ENCODE data around the gene C4A.
A peak's percentile ranks its signal among the peaks of the same experiment; 100 is the strongest.
"Not testable (repeated sequence)": the region's sequence is repeated elsewhere in the genome, so short reads cannot be mapped to it uniquely, and the experiment has no call there.

Gene C4A

GRCh38 chr6:31980998-31981397, 859 bp upstream of the C4A start:
- not testable (repeated sequence) for DNase-seq

GRCh38 chr6:31989363-31989762, 7.5 kb downstream of the C4A start:
- not testable (repeated sequence) for DNase-seq

DNA sequence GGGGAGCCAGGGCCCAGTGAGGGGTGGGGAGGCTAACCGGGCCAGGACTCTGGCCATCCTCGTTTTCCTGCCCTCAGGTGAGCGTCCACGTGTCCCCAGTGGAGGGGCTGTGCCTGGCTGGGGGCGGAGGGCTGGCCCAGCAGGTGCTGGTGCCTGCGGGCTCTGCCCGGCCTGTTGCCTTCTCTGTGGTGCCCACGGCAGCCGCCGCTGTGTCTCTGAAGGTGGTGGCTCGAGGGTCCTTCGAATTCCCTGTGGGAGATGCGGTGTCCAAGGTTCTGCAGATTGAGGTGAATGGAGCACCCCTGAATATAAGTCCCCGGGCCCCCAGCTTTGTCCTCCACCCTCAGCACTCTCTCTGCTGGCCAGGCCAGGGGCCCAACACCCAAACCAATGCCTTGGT, 12.6 kb downstream of the C4A start:
- not testable (repeated sequence) for DNase-seq

GRCh38 chr6:31996385-31996784, 14.5 kb downstream of the C4A start:
- DNase-seq = not testable (repeated sequence)

DNA sequence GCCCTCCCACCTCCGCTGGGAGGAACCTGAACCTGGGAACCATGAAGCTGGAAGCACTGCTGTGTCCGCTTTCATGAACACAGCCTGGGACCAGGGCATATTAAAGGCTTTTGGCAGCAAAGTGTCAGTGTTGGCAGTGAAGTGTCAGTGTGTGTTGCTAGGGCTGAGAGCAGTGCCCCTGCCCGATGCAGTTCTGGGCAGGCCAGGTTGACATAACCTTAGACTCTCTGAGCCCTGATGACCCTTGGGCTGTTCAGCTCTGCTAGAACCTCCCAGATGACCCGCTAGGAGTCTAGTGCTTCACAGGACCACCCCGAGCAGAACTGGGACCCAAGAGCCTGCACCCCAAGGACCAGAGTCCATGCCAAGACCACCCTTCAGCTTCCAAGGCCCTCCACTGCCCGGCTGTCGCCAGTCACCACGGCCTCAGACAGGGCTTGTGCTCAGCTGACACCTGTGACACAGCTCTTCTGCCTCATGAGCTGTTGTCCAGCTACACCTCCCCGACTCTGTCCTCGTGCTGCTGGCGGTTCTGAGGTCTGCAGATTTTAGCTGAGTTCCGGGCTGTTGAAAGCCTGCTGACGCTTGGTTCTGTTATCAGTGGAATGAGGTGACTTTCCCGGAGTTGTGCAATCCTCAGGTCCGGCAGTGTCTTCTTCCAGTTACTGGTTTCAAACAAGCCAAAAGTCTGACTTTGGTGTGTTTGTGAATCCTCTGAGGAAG, 20.9 kb downstream of the C4A start:
- not testable (repeated sequence) for DNase-seq

DNA sequence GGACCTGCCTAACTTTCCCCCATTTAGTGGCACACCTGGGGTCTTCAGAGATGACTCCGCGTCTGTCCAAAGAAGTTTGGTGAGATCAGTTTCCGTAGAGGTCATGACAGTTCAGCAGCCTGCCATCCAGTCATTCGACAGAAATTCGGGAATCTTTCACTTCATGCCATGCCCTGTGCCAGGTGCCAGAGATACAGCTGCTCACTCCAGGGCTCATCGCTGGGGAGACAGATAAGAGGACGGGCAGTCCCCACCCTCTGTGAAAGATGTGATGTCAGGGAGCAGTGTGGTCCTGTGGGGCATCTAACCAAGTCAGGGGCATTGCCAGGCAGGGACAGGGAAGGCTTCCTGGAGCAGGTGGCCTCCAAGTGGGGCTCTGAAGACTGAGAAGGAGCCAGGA, 21.4 kb downstream of the C4A start:
- not testable (repeated sequence) for DNase-seq

DNA sequence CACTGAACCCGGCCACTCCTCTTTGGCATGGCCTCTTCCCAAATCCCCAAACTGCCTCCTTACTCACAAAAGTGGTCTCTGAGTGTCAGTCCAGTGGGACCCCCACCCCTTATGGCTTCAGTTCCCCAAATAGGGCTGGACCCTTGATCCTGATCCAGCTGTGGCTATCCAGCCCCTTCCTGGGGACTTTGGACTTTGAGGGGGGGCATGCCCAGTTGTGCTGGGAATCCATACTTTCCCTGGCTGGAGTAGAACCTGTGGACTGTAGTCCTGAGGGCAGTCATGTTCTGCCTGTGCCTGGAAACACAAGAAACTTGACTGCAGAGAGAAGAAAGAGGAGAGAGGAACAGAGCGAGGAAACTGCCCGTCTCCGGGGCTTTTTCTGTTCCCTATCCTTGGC, 22.5 kb downstream of the C4A start:
- DNase-seq = not testable (repeated sequence)

GRCh38 chr6:32004864-32005537, 23.1 kb downstream of the C4A start:
- peak in 2 of 3 experiments; percentile 25 to 69 for DNase-seq

DNA sequence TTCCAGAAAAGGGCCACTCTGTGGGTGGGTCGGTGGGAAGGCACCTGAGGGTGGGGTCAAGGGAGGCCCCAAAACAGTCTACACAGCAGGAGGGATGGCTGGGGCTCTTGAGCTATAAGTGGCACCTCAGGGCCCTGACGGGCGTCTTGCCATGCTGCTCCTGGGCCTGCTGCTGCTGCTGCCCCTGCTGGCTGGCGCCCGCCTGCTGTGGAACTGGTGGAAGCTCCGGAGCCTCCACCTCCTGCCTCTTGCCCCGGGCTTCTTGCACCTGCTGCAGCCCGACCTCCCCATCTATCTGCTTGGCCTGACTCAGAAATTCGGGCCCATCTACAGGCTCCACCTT, 23.7 kb downstream of the C4A start:
- peak in 2 of 3 experiments; percentile 10 to 64 for DNase-seq

GRCh38 chr6:32005991-32006529, 24.2 kb downstream of the C4A start:
- not testable (repeated sequence) for DNase-seq

- not testable (repeated sequence) for DNase-seq
Measured at GRCh38 chr6:32007086-32007485, 25.2 kb downstream of the C4A start.

DNA sequence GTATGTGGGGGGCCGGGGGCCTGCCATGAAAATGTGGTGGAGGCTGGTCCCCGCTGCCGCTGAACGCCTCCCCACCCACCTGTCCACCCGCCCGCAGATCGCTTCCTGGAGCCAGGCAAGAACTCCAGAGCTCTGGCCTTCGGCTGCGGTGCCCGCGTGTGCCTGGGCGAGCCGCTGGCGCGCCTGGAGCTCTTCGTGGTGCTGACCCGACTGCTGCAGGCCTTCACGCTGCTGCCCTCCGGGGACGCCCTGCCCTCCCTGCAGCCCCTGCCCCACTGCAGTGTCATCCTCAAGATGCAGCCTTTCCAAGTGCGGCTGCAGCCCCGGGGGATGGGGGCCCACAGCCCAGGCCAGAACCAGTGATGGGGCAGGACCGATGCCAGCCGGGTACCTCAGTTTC, 26.2 kb downstream of the C4A start:
- not testable (repeated sequence) for DNase-seq

DNA sequence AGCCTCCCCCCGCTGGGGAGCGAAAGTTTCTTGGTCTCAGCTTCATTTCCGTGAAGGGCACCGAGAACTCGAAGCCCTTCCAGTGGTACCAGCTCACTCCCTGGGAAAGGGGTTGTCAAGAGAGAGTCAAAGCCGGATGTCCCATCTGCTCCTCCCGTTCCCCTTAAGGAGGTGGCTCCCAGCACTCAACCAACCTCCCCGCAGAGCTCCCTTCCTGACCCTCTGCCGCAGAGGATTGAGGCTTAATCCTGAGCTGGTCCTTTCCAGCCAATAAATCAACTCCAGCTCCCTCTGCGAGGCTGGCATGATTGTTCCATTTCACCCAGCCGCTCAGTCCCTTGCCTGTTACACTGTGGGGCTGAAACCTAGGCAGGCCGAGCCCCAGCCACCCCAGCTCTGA, 26.8 kb downstream of the C4A start:
- DNase-seq = not testable (repeated sequence)

DNA sequence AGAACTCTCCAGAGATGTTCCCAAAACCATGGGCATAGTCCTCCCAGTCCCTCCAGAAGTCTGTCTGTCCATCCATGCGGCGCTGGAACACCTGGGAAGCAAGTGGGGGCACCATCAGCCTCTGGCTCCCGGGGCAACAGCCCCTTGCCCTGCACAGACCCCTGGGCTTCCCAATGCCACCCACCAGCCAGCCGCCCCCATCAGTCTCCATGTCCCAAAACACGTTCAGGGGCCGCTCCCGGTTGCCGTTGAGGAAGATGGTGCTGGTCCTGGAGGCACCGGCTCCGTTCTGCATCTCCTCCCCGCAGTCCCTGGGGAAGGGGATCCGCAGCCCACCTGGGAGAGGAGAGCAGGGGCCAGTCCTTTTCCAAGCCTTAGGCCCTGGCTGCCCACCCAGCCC, 27.7 kb downstream of the C4A start:
- DNase-seq = not testable (repeated sequence)

GRCh38 chr6:32010856-32011530, 29.1 kb downstream of the C4A start:
- not testable (repeated sequence) for DNase-seq

DNA sequence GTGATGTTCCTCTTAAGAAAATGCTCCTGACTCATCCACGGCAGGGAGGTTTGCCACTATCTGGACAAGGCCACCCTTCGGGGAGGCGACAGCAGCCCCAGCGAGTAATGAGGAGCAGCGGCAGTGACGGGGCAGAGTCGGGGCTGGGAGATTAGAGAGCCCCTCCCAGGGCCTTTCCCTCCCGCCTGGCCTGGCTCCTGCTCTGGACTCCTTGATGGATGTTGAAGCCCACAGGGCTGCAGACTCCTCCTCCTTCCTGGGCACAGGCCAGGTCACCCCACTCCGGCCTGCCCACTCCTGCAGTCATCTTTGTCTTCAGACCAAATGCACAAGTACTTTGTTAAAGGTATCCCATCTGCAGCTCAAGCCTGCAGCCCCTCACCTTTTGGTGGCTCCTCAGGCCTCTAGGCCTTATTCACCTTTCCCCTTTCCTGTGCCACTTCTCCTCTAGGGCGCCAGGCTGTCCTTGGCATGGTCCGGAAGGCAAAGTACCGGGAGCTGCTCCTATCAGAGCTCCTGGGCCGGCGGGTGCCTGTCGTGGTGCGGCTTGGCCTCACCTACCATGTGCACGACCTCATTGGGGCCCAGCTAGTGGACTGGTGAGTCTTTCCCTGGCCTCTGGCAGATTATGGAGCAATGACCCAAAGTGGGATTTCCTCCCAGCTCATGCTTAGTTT, 31.2 kb downstream of the C4A start:
- DNase-seq = not testable (repeated sequence)

GRCh38 chr6:32013738-32014137, 31.9 kb downstream of the C4A start:
- not testable (repeated sequence) for DNase-seq

- not testable (repeated sequence) for DNase-seq
Measured at GRCh38 chr6:32014547-32014946, 32.7 kb downstream of the C4A start, which contains the start of gene C4B. Gene C4B, plus strand, starts transcription at chr6:32014795. Its CDS starts 51 bp downstream, at chr6:32014846.

DNA sequence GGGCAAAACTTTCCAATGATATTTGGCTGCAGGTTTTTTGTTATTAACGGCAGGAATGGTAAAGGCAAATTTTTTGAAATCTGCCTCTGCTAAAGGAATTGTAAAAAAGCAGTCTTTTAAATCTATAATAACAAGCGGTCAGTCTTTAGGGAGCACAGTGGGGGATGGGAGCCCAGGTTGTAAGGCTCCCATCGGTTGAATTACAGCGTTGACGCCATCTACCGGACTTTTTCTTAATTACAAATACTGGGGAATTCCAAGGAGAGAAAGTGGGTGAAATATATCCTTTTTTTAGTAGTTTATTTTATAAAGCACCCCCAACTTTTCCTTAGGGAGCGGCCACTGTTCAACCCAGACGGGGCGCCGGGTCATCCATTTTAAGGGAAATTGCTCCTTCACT, 40.2 kb downstream of the C4A start:
- DNase-seq = not testable (repeated sequence)

- not testable (repeated sequence) for DNase-seq
Measured at GRCh38 chr6:32028631-32029030, 46.8 kb downstream of the C4A start.

DNA sequence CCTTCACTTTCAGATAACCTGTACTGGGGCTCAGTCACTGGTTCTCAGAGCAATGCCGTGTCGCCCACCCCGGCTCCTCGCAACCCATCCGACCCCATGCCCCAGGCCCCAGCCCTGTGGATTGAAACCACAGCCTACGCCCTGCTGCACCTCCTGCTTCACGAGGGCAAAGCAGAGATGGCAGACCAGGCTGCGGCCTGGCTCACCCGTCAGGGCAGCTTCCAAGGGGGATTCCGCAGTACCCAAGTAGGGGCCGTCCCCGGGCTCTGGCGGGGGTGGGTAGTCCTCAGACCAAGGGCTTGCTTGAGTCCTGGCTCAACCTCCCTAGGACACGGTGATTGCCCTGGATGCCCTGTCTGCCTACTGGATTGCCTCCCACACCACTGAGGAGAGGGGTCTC, 47.7 kb downstream of the C4A start:
- DNase-seq = not testable (repeated sequence)

GRCh38 chr6:32035283-32036013, 53.6 kb downstream of the C4A start:
- DNase-seq = not testable (repeated sequence)

Data from NCI-H1417 (cell line).